ENCODE results near the gene REX1BD. TPM values are rescaled to one million over a fixed set of nuclear protein-coding genes. Genes with fewer than 3 reads are reported as not detected.

Gene REX1BD
- total RNA-seq, 1 experiment from 2014 or later: 97.1 TPM

GRCh38 chr19:18574691-18575291 is 13.8 kb upstream of the REX1BD start (continued):
- TF ChIP-seq, protein P1, sequence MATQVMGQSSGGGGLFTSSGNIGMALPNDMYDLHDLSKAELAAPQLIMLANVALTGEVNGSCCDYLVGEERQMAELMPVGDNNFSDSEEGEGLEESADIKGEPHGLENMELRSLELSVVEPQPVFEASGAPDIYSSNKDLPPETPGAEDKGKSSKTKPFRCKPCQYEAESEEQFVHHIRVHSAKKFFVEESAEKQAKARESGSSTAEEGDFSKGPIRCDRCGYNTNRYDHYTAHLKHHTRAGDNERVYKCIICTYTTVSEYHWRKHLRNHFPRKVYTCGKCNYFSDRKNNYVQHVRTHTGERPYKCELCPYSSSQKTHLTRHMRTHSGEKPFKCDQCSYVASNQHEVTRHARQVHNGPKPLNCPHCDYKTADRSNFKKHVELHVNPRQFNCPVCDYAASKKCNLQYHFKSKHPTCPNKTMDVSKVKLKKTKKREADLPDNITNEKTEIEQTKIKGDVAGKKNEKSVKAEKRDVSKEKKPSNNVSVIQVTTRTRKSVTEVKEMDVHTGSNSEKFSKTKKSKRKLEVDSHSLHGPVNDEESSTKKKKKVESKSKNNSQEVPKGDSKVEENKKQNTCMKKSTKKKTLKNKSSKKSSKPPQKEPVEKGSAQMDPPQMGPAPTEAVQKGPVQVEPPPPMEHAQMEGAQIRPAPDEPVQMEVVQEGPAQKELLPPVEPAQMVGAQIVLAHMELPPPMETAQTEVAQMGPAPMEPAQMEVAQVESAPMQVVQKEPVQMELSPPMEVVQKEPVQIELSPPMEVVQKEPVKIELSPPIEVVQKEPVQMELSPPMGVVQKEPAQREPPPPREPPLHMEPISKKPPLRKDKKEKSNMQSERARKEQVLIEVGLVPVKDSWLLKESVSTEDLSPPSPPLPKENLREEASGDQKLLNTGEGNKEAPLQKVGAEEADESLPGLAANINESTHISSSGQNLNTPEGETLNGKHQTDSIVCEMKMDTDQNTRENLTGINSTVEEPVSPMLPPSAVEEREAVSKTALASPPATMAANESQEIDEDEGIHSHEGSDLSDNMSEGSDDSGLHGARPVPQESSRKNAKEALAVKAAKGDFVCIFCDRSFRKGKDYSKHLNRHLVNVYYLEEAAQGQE (IDR thresholded peaks at IDR 0.05; ENCODE audit: low read depth): no peak
- TF ChIP-seq SP1 (IDR thresholded peaks at IDR 0.05; ENCODE audit: low read depth) (no peak), RAD21 (IDR thresholded peaks at IDR 0.05; ENCODE audit: low read depth) (no peak)
- TF ChIP-seq, protein P2, sequence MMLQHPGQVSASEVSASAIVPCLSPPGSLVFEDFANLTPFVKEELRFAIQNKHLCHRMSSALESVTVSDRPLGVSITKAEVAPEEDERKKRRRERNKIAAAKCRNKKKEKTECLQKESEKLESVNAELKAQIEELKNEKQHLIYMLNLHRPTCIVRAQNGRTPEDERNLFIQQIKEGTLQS (IDR thresholded peaks at IDR 0.05): no peak
- TF ChIP-seq, protein P3, sequence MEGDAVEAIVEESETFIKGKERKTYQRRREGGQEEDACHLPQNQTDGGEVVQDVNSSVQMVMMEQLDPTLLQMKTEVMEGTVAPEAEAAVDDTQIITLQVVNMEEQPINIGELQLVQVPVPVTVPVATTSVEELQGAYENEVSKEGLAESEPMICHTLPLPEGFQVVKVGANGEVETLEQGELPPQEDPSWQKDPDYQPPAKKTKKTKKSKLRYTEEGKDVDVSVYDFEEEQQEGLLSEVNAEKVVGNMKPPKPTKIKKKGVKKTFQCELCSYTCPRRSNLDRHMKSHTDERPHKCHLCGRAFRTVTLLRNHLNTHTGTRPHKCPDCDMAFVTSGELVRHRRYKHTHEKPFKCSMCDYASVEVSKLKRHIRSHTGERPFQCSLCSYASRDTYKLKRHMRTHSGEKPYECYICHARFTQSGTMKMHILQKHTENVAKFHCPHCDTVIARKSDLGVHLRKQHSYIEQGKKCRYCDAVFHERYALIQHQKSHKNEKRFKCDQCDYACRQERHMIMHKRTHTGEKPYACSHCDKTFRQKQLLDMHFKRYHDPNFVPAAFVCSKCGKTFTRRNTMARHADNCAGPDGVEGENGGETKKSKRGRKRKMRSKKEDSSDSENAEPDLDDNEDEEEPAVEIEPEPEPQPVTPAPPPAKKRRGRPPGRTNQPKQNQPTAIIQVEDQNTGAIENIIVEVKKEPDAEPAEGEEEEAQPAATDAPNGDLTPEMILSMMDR (IDR thresholded peaks at IDR 0.05 in 2 of 3, conservative IDR thresholded peaks at IDR 0.05 in 1 of 3; ENCODE audit: borderline replicate concordance in 1 of 3, insufficient read depth in 1 of 3, low read depth in 2 of 3, low read length in 2 of 3): no peak

DNA sequence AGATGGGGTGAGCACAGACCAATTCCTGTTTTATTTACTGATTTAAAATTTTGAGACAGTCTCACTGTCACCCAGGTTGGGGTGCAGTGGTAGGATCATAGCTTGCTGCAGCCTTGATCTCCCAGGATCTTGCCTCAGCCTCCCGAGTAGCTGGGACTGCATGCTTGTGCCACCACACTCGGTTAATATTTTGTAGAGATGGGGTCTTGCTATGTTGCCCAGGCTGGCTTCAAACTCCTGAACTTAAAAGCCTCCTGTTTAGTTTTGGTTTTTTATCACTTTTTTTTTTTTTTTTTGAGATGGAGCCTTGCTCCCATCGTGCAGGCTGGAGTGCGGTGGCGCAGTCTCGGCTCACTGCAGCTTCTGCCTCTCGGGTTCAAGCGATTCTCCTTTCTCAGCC is 12.2 kb upstream of the REX1BD start:
- Histone ChIP-seq H3K4me1 (ENCODE audit: control insufficient read depth in 1 of 2, insufficient read depth in 2 of 2, low read length in 2 of 2) (peaks cover 4 to 13% of the 10 kb centered on the region in 2 experiments; a peak in 3 of 4 replicates), H3K4me3 (replicated peaks in 1 of 2; ENCODE audit: low read depth in 1 of 2, low read length in 2 of 2) (no peak overlapping the region), H3K9me2 (ENCODE audit: insufficient read depth) (no peaks in the 10 kb centered on the region), H3K79me2 (ENCODE audit: insufficient read depth, low read length) (peaks cover 39% of the 10 kb centered on the region), H3K27me3 (ENCODE audit: insufficient read depth, low read length) (no peaks in the 10 kb centered on the region), H3K9ac (ENCODE audit: low read length) (no peak overlapping the region), H3K9me3 (ENCODE audit: control insufficient read depth in 1 of 2, insufficient read depth in 1 of 2, low read depth in 1 of 2, low read length in 2 of 2) (no peaks in the 10 kb centered on the region), H2AFZ (ENCODE audit: low read depth, low read length, poor library complexity, severe bottlenecking) (no peak overlapping the region), H3K27ac (ENCODE audit: low read depth, low read length) (no peak overlapping the region), H4K20me1 (ENCODE audit: insufficient read depth) (peaks cover 17% of the 10 kb centered on the region; the same call in 1 of the 2 replicates), H3K4me2 (ENCODE audit: low read length) (no peak overlapping the region), H3K36me3 (ENCODE audit: control insufficient read depth in 1 of 2, insufficient read depth in 2 of 2, low read length in 2 of 2) (peaks cover 26 to 54% of the 10 kb centered on the region in 2 experiments)
- intact Hi-C loops (cut with micrococcal nuclease): no loop called here
- ATAC-seq (no peak), DNase-seq (ENCODE audit: low read depth, low spot score) (no peak)
- POLR2A ChIA-PET: no interaction called here
- RAD21 ChIA-PET (ENCODE audit: low non-redundant PET in 1 of 2, low total read pairs in 2 of 2, uncharacterized antibody in 2 of 2, unreplicated experiment in 2 of 2): no interaction called here
- CTCF ChIA-PET: no interaction called here
- BruUV-seq (replicated peaks): no TSS peak
- TF ChIP-seq ZFX (IDR thresholded peaks at IDR 0.05) (no peak), MAX (IDR thresholded peaks at IDR 0.05) (no peak), FOSL1 (IDR thresholded peaks at IDR 0.05; ENCODE audit: low read depth) (no peak), SRF (IDR thresholded peaks at IDR 0.05; ENCODE audit: low read depth) (no peak), POLR2AphosphoS5 (IDR thresholded peaks at IDR 0.05; ENCODE audit: low read depth, low read length) (no peak; the same call in 1 of the 2 replicates), ZNF274 (IDR thresholded peaks at IDR 0.05; ENCODE audit: low read depth, low read length) (no peak), SIN3A (IDR thresholded peaks at IDR 0.05; ENCODE audit: low read depth) (no peak), CEBPB (IDR thresholded peaks at IDR 0.05; ENCODE audit: low read depth) (no peak)
- TF ChIP-seq, protein P3 (IDR thresholded peaks at IDR 0.05 in 2 of 3, conservative IDR thresholded peaks at IDR 0.05 in 1 of 3; ENCODE audit: borderline replicate concordance in 1 of 3, insufficient read depth in 1 of 3, low read depth in 2 of 3, low read length in 2 of 3): no peak

Measured in HCT116 (cell line).